ENCODE measurements around the gene PLEKHO2. TPM values are rescaled to one million over a fixed set of nuclear protein-coding genes. Genes with fewer than 3 reads are reported as not detected.

PLEKHO2 gene
- total RNA-seq, 6 donors from 2014 or later: 21.9 to 83.0 (median 51.3) TPM

GRCh38 chr15:64855205-64855975, 13.7 kb downstream of the PLEKHO2 start:
- Histone ChIP-seq H3K9me3 (no peaks in the 10 kb centered on the region), H3K4me1 (peaks cover 85 to 90% (median 88%) of the 10 kb centered on the region in 4 donors), H3K36me3 (peaks cover 12 to 57% (median 34%) of the 10 kb centered on the region in 4 donors), H3K4me3 (no peak overlapping the region), H3K27me3 (no peaks in the 10 kb centered on the region), H3K27ac (peak overlapping the region; percentile 58 to 85 (median 70))
- DNase-seq (peak in 1 of 2 donors; percentile 40), ATAC-seq (ENCODE audit: low FRiP score in 2 of 2) (peak in 1 of 2 donors; percentile 12)
- 75 to 85% methylated on average over 5 to 6 of the region's 7 CpGs for WGBS, 2 donors
- no peak for TF ChIP-seq CTCF (IDR thresholded peaks at IDR 0.05)
- peak in 1 of 2 donors; percentile 22 for TF ChIP-seq POLR2AphosphoS5 (IDR thresholded peaks at IDR 0.05)
- TF ChIP-seq EP300 (IDR thresholded peaks at IDR 0.05): no peak
- TF ChIP-seq POLR2A (IDR thresholded peaks at IDR 0.05): no peak

GRCh38 chr15:64856429-64857145, 14.9 kb downstream of the PLEKHO2 start:
- ATAC-seq (ENCODE audit: low FRiP score in 2 of 2) (peak; percentile 23 to 75), DNase-seq (peak in 1 of 2 donors; percentile 33)
- H3K4me3 ChIP-seq: no peak overlapping the region
- 18 to 28% methylated on average over 4 to 5 of the region's 5 CpGs for WGBS, 2 donors
- H3K4me1 ChIP-seq: peaks cover 74 to 83% (median 77%) of the 10 kb centered on the region in 4 donors
- TF ChIP-seq EP300 (IDR thresholded peaks at IDR 0.05) (peak in 1 of 4 donors; percentile 53), POLR2AphosphoS5 (IDR thresholded peaks at IDR 0.05) (peak; percentile 45 to 46), POLR2A (IDR thresholded peaks at IDR 0.05) (no peak), CTCF (IDR thresholded peaks at IDR 0.05) (no peak)
- no peaks in the 10 kb centered on the region for H3K27me3 ChIP-seq
- H3K36me3 ChIP-seq: peaks cover 24 to 61% (median 41%) of the 10 kb centered on the region in 4 donors
- H3K27ac ChIP-seq: peak overlapping the region; percentile 58 to 85 (median 70)
- no peaks in the 10 kb centered on the region for H3K9me3 ChIP-seq

- H3K27me3 ChIP-seq: no peaks in the 10 kb centered on the region
- H3K4me1 ChIP-seq: peaks cover 69 to 82% (median 72%) of the 10 kb centered on the region in 4 donors
- H3K36me3 ChIP-seq: peaks cover 28 to 70% (median 49%) of the 10 kb centered on the region in 4 donors
- WGBS, 2 donors: 58 to 60% methylated on average over 4 of the region's 4 CpGs
- peak overlapping the region; percentile 58 to 85 (median 70) for H3K27ac ChIP-seq
- H3K4me3 ChIP-seq: no peak overlapping the region
- peak in 1 of 2 donors; percentile 46 for DNase-seq
- ATAC-seq (ENCODE audit: low FRiP score in 2 of 2): peak in 1 of 2 donors; percentile 27
- TF ChIP-seq POLR2A (IDR thresholded peaks at IDR 0.05): no peak
- TF ChIP-seq POLR2AphosphoS5 (IDR thresholded peaks at IDR 0.05): no peak
- TF ChIP-seq EP300 (IDR thresholded peaks at IDR 0.05): no peak
- TF ChIP-seq CTCF (IDR thresholded peaks at IDR 0.05): no peak
- H3K9me3 ChIP-seq: no peaks in the 10 kb centered on the region
Measured at GRCh38 chr15:64857421-64857820, 15.7 kb downstream of the PLEKHO2 start.

GRCh38 chr15:64858021-64858575, 16.4 kb downstream of the PLEKHO2 start:
- peak overlapping the region; percentile 58 to 85 (median 70) for H3K27ac ChIP-seq
- DNase-seq (no peak), ATAC-seq (ENCODE audit: low FRiP score in 2 of 2) (no peak)
- peaks cover 28 to 75% (median 50%) of the 10 kb centered on the region in 4 donors for H3K36me3 ChIP-seq
- peaks cover 65 to 78% (median 69%) of the 10 kb centered on the region in 4 donors for H3K4me1 ChIP-seq
- WGBS, 2 donors: 33 to 44% methylated on average over 6 of the region's 6 CpGs
- H3K4me3 ChIP-seq: no peak overlapping the region
- TF ChIP-seq POLR2A (IDR thresholded peaks at IDR 0.05) (no peak), CTCF (IDR thresholded peaks at IDR 0.05) (no peak), POLR2AphosphoS5 (IDR thresholded peaks at IDR 0.05) (no peak), EP300 (IDR thresholded peaks at IDR 0.05) (no peak)
- no peaks in the 10 kb centered on the region for H3K27me3 ChIP-seq
- no peaks in the 10 kb centered on the region for H3K9me3 ChIP-seq
